Central memory CD8-positive, alpha-beta T cell (primary cell): ENCODE measurements around the gene PGLYRP2.
"Not testable (repeated sequence)": the region's sequence is repeated elsewhere in the genome, so short reads cannot be mapped to it uniquely, and the experiment has no call there.

Source experiments
- ATAC-seq: fragments of 150-1000 bp; cut with Tn5 transposase; replicated peaks from 2 replicates; pipeline ENCODE4 v1.10.0; 2022; ENCODE audit warnings: mild to moderate bottlenecking, moderate FRiP score, moderate number of reproducible peaks; ENCODE audit not compliant: poor library complexity, severe bottlenecking; ENCODE audit errors: extremely low read depth
- DNase-seq, 2 donors: peaks; one replicate each; pipeline ENCODE4 v3.0.0; 2021; ENCODE audit warnings: low spot score in 2 of 2
- H3K27ac Mint-ChIP-seq: one replicate; pipeline ENCODE4 v1.8.0; 2022; ENCODE audit warnings: low read depth, mild to moderate bottlenecking, moderate library complexity, mixed read lengths
- H3K27me3 Mint-ChIP-seq: one replicate; pipeline ENCODE4 v1.8.0; 2022; ENCODE audit warnings: mixed read lengths
- H3K36me3 Mint-ChIP-seq: one replicate; pipeline ENCODE4 v1.8.0; 2022; ENCODE audit warnings: mild to moderate bottlenecking, moderate library complexity, mixed read lengths; ENCODE audit not compliant: insufficient read depth
- H3K4me1 Mint-ChIP-seq: one replicate; pipeline ENCODE4 v1.8.0; 2022; ENCODE audit warnings: mixed read lengths
- H3K4me3 Mint-ChIP-seq: one replicate; pipeline ENCODE4 v1.8.0; 2022; ENCODE audit warnings: mild to moderate bottlenecking, moderate library complexity, mixed read lengths
- H3K9me3 Mint-ChIP-seq: one replicate; pipeline ENCODE4 v1.8.0; 2022; ENCODE audit warnings: mixed read lengths

PGLYRP2 gene, protein sequence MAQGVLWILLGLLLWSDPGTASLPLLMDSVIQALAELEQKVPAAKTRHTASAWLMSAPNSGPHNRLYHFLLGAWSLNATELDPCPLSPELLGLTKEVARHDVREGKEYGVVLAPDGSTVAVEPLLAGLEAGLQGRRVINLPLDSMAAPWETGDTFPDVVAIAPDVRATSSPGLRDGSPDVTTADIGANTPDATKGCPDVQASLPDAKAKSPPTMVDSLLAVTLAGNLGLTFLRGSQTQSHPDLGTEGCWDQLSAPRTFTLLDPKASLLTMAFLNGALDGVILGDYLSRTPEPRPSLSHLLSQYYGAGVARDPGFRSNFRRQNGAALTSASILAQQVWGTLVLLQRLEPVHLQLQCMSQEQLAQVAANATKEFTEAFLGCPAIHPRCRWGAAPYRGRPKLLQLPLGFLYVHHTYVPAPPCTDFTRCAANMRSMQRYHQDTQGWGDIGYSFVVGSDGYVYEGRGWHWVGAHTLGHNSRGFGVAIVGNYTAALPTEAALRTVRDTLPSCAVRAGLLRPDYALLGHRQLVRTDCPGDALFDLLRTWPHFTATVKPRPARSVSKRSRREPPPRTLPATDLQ

DNA sequence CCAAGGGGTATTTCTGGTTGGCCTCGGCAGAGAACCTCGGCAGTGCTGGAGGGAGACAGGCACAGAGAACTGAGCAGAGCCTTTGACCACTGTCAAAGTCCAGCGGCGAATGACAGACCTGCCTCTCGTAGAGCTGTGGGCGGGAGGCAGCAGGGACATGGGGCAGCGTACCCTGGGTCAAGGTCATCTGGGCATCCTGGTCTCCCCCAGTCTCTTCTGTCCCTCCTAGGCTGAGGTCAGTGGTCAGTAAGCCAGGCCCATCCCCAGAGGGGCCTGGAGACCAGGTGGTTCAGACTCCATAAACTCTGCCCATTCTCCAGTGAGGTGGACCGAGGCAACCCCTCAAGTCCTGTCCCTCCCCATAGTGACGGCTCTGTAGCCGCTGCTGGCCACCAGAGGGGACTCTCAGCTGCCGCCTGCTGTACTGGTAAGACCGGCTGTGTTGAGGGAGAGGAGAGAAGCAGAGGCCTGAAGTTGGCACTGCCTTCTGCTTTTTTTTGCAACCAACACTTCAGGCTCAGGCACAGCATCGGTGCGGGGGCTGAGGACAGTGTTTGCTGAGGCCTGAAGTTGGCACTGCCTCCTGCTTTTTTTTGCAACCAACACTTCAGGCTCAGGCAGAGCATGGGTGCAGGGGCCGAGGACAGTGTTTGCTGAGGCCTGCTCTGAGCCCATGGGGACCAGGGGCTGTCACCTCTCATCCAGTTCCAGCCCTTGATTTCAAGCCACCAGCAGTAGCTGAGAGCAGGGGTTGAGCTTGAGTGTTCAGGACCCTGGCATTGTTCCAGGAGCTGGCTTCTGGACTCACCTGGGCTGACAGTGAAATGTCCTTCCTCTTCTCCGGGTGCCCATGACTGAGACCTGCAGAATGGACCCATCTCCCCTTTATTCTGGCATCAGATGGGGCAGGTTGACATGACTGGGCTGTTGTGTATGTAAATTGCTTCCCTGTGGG lies at the start of gene PGLYRP2:
TSS of gene PGLYRP2 (minus strand) at position 111 of the 955 bp plus-strand sequence. CDS start 130 bp downstream, outside the sequence.
- Mint-ChIP-seq H3K27ac (peak within 1 kb of the TSS; percentile 13), H3K36me3 (peaks cover 4% of the 10 kb centered on the region), H3K9me3 (no peaks in the 10 kb centered on the region), H3K4me3 (peak within 1 kb of the TSS; percentile 17), H3K27me3 (no peaks in the 10 kb centered on the region), H3K4me1 (peaks cover 17% of the 10 kb centered on the region)
- DNase-seq (no peak), ATAC-seq (no peak)

DNA sequence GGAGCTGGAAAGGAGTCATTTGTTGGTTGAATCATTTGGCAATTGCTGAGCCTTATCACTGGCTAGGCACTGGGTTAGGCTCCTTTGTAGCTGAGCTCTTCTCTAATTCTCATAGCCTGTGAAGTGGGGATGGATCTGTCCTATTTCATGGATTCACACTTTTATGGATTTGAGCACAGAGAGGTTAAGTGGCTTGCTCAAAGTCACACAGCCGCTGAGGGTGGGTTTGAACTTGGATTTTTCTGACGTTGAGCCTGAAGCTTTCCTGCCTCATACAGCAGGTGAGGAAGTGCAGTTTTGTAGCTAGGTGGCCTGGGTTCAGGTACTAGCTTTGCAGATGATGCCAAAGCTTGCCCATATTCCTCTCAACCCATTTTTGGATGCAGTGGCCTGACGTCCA lies 48.4 kb upstream of the PGLYRP2 start:
- no peak overlapping the region for H3K27ac Mint-ChIP-seq
- DNase-seq (no peak), ATAC-seq (no peak)
- no peaks in the 10 kb centered on the region for H3K27me3 Mint-ChIP-seq
- H3K4me3 Mint-ChIP-seq: no peak overlapping the region
- peaks cover 2% of the 10 kb centered on the region for H3K36me3 Mint-ChIP-seq
- peaks cover 5% of the 10 kb centered on the region for H3K4me1 Mint-ChIP-seq
- peaks cover 4% of the 10 kb centered on the region for H3K9me3 Mint-ChIP-seq

DNA sequence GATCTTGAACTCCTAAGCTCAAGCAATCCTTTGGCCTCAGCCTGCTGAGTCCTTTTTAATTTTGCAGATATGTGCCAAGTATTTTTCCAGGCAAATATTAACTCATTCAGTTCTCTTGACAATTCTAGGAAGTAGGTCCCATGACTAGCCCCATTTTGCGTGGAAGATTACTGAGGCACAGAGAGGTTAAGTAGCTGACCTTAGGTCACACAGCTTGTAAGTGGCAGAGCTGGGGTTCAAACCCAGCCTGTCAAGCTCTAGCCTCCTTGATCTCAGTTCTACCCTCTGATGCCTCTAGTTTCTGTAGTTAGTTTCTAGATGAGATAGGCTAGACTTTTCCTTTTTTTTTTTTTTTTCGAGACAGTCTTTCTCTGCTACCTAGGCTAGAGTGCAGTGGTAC lies 47.1 kb upstream of the PGLYRP2 start:
- H3K27me3 Mint-ChIP-seq: no peaks in the 10 kb centered on the region
- H3K4me3 Mint-ChIP-seq: no peak overlapping the region
- H3K36me3 Mint-ChIP-seq: no peaks in the 10 kb centered on the region
- no peak for ATAC-seq
- no peak for DNase-seq
- no peak overlapping the region for H3K27ac Mint-ChIP-seq
- no peaks in the 10 kb centered on the region for H3K4me1 Mint-ChIP-seq
- H3K9me3 Mint-ChIP-seq: peaks cover 4% of the 10 kb centered on the region

DNA sequence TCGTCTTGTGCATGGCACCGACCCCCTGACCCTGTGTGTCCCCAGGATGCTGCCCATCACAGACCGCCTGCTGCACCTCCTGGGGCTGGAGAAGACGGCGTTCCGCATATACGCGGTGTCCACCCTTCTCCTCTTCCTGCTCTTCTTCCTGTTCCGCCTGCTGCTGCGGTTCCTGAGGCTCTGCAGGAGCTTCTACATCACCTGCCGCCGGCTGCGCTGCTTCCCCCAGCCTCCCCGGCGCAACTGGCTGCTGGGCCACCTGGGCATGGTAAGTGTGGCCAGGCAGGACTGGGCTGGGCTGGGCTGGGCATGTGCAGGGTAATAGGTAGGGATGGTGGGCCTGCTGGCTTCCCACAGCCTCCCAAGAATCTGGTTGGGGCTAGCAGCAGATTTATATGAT lies 46.0 kb upstream of the PGLYRP2 start:
- Mint-ChIP-seq H3K36me3 (no peaks in the 10 kb centered on the region), H3K4me3 (no peak overlapping the region), H3K9me3 (peaks cover 1% of the 10 kb centered on the region), H3K27ac (peak overlapping the region; percentile 64), H3K4me1 (no peaks in the 10 kb centered on the region), H3K27me3 (no peaks in the 10 kb centered on the region)
- DNase-seq: no peak
- ATAC-seq: no peak

DNA sequence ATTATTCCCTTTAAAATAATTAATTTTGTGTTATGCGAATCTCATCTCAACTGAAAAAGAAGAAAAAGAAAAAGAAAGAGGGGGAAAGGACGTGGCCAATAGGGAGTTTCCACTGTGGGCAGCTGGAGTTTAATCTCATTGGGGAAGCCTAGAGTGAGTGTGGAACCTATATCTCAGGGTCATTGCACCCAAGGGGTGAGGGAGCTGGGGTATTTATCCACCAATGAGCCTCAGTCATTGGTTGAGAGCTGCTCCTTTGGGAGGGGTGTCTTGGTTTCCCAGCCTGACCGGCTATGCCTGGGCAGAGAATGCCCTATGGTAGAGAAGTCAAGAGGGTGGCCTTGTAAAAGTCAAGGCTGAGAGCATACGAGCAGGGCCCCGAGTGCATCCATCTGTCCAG lies 45.5 kb upstream of the PGLYRP2 start:
- DNase-seq (no peak), ATAC-seq (no peak)
- no peaks in the 10 kb centered on the region for H3K36me3 Mint-ChIP-seq
- H3K27ac Mint-ChIP-seq: no peak overlapping the region
- no peaks in the 10 kb centered on the region for H3K27me3 Mint-ChIP-seq
- no peak overlapping the region for H3K4me3 Mint-ChIP-seq
- H3K9me3 Mint-ChIP-seq: no peaks in the 10 kb centered on the region
- H3K4me1 Mint-ChIP-seq: no peaks in the 10 kb centered on the region

DNA sequence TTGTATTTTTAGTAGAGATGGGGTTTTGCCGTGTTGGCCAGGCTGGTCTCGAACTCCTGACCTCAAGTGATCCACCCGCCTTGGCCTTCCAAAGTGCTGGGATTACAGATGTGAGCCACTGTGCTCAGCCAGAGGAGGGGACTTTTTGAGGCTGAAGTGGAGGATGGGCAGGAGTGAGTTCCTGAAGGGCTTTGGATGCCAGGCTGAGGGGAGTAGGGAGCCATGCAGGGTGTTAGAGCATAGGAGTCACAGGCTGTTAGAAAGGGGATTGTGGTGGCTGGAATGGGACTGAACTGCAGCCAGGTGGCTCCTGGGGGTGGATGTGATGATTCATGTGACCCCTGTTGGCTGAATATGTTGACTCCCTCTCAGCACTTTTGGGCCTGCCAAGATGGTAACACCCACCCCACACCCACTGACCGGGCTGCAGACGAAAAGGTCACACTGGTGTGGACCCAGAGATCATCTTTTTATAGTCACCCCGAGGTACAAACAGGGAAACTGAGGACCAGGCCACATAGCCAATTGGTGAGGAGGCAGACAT lies 40.2 kb upstream of the PGLYRP2 start:
- ATAC-seq: no peak
- no peak overlapping the region for H3K27ac Mint-ChIP-seq
- no peaks in the 10 kb centered on the region for H3K9me3 Mint-ChIP-seq
- peaks cover 14% of the 10 kb centered on the region for H3K4me1 Mint-ChIP-seq
- H3K27me3 Mint-ChIP-seq: no peaks in the 10 kb centered on the region
- H3K36me3 Mint-ChIP-seq: no peaks in the 10 kb centered on the region
- no peak overlapping the region for H3K4me3 Mint-ChIP-seq
- DNase-seq: no peak

DNA sequence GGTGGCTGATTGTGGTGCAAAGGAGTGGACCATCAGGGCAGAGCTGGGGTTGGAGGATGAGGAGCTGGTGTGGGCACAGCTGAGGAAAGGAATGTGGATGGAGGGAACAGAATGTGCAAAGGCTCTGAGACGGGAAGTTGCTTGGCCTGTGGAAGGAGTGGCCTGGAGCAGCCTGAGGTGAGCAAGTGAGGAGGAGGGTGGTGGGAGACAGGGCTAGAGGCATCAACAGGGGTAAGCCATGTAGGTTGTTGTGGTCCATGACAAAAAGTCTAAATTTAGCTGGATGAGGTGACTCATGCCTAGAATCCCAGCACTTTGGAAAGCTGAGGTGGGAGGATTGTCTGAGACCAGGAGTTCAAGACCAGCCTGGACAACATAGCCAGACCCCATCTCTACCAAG lies 38.5 kb upstream of the PGLYRP2 start:
- ATAC-seq (no peak), DNase-seq (no peak)
- Mint-ChIP-seq H3K27ac (no peak overlapping the region), H3K27me3 (no peaks in the 10 kb centered on the region), H3K4me3 (no peak overlapping the region), H3K4me1 (peaks cover 17% of the 10 kb centered on the region), H3K36me3 (no peaks in the 10 kb centered on the region), H3K9me3 (no peaks in the 10 kb centered on the region)

DNA sequence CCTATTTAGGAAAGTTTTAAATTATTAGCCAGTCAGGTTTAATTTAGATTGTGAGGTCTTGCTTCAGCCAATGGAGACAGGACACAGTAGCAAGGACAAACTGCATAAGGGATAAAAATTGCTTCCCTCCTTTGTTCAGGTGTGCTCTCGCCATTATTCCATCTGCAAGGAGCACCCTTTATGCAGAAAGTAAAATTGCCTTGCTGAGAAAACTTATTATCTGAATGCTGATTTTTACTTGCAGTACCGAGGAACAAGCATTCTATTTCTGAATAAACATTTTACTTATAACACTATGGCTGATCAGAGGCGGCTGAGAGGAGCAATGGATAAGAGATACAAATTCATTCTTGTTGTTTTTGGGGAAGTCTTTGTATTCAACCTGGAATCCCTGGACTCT lies 37.1 kb upstream of the PGLYRP2 start:
- peak overlapping the region; percentile 41 for H3K27ac Mint-ChIP-seq
- no peak for DNase-seq
- H3K36me3 Mint-ChIP-seq: no peaks in the 10 kb centered on the region
- no peak for ATAC-seq
- H3K9me3 Mint-ChIP-seq: no peaks in the 10 kb centered on the region
- H3K27me3 Mint-ChIP-seq: no peaks in the 10 kb centered on the region
- no peak overlapping the region for H3K4me3 Mint-ChIP-seq
- peaks cover 17% of the 10 kb centered on the region for H3K4me1 Mint-ChIP-seq

DNA sequence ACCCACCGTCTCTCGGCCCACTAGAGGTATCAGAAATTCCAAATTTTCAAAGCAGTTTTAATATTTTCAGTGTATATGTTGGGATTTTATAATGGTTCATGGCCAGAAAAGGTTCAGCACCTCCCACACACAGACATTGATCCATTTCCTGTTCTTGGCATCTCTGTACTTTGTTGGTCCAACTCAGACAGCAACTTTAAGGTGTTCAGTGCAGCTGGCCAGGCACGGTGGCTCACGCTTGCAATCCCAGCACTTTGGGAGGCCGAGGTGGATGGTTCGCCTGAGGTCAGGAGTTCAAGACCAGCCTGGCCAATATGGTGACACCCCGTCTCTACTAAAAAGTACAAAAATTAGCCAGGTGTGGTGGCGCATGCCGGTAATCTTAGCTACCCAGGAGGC lies 35.9 kb upstream of the PGLYRP2 start:
- DNase-seq, H3K27me3 Mint-ChIP-seq, ATAC-seq, H3K36me3 Mint-ChIP-seq, H3K9me3 Mint-ChIP-seq: not testable (repeated sequence)
- Mint-ChIP-seq H3K4me3 (peak overlapping the region; percentile 69), H3K4me1 (peaks cover 17% of the 10 kb centered on the region), H3K27ac (peak overlapping the region; percentile 94)

DNA sequence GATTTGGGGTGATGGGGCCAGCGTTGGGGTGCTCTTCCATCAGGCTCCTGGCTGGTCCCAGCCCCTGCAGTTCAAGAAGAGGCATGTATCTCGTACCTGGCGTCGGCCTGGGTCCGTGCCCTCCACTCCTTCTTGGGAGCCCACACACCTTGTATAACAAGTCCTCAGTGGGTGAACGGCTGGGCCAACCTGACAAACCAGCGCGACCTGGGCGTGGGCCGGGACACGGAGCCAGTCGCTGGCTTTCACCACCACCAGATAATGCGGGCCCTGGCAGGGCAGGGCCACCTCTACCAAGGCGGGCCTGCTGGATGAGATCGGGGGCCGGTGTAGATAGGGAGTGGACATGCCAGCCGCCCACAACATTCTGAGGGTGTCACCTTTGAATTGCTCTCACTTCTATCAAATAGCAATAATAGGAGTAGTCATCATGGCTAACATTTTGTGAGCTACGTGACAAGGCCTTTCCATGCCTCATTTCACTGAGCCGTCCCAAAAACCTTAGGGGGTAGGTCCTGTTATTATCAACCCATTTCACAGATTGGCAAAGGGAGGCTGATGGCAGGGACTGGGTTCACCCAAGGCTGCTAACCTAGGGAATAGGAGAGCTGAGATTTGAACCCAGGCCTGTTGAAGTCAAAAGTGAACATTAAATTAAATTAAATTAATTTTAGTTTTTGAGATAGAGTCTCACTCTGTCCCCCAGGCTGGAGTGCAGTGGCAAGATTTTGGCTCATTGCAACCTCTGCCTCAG lies 32.5 kb upstream of the PGLYRP2 start:
- Mint-ChIP-seq H3K27me3 (peaks cover 18% of the 10 kb centered on the region), H3K36me3 (no peaks in the 10 kb centered on the region)

DNA sequence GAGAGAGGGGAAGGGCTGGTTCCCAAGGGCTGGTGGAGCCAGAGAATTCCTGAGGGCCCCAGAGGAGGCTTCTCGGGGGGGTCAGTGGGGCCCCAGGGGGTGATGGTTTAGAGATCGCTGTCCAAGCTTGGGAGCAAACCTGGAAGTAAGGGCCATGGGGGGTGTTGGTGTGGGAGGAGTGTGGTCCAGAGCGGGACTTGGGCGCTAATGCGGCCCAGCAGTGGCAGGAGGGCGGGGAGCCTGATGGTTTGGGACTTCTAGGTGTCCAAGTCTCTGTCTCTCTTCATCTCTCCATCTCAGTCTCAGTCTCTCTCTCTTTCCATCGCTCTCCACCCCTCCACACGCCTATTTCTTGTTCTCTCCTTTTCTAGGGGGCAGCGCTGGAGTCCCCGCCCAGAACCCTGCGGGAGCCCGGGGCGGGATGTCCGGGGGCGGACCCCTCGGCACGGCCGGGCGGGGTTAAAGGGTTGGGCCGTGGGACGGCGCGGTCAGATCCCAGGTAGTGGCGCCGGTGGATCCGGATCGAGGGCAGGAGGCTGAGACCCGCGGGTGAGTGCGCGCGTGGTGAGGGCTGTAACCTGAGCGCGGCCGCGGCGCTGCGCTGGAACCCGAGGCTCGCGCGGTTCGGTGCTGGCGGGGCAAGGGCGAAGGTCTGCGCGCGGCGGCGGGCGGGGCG lies 28.9 kb upstream of the PGLYRP2 start, which contains the start of gene CYP4F22:
TSS of gene CYP4F22 (plus strand) at position 491 of the 676 bp plus-strand sequence. CDS start 16,812 bp downstream, outside the sequence.
- H3K4me3 Mint-ChIP-seq: peak within 1 kb of the TSS; percentile 64
- peak within 1 kb of the TSS; percentile 57 for H3K27ac Mint-ChIP-seq

More for the DNA sequence above, 32.5 kb upstream of the PGLYRP2 start:
- ATAC-seq (no peak), DNase-seq (no peak)
- peaks cover 30% of the 10 kb centered on the region for H3K4me1 Mint-ChIP-seq
- H3K9me3 Mint-ChIP-seq: no peaks in the 10 kb centered on the region
- no peak overlapping the region for H3K27ac Mint-ChIP-seq
- no peak overlapping the region for H3K4me3 Mint-ChIP-seq

More for the DNA sequence above, 28.9 kb upstream of the PGLYRP2 start, which contains the start of gene CYP4F22:
- no peak for DNase-seq
- H3K4me1 Mint-ChIP-seq: peaks cover 18% of the 10 kb centered on the region
- H3K27me3 Mint-ChIP-seq: peaks cover 18% of the 10 kb centered on the region
- ATAC-seq: peak; percentile 40
- H3K9me3 Mint-ChIP-seq: no peaks in the 10 kb centered on the region
- no peaks in the 10 kb centered on the region for H3K36me3 Mint-ChIP-seq
